ENCODE measurements around the gene DEFB108B.
"Not testable (repeated sequence)": the region's sequence is repeated elsewhere in the genome, so short reads cannot be mapped to it uniquely, and the experiment has no call there.

DNA sequence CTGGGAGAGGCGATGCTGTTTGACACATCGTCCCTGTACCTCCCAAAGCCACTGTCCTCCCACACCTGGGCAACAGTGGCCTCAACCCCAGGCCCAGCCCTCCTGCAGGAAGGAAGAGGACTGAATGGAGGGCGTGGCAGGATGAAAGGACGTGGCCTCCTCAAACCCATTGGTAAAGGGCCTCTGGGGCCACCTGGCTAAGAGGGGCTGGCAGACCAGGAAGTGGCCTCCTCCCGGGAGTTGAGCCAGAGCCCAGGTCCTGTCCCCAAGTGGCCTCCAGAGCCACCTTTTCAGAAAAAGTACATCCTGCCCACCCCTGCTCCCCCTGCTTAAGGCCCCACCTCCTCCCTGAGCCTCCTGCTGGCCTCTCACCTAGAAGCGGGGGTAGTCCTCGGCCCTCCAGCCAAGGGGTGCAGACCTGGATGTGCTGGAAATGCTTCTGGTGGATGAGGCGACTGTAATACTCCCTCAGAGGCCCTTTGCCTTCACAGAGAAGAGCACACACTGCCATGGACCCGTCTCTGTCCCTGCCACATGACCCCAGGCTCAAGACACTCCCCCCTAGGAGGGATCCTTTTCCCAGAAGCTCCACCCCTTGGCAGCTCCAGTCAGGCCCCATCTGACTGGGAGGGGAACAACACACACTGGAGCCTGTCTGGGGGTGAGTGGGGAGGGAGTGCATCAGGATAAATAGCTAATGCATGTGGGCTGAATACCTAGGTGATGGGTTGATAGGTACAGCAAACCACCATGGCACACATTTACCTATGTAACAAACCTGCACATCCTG lies 28.6 kb upstream of the DEFB108B start:
- not testable (repeated sequence) for TF ChIP-seq EZH2 (IDR thresholded peaks at IDR 0.05; ENCODE audit: insufficient read depth, poor library complexity, severe bottlenecking); EZH2phosphoT487 (IDR thresholded peaks at IDR 0.05; ENCODE audit: insufficient read depth, low read depth)
